ENCODE results near the gene SIDT2.

Gene SIDT2

DNA sequence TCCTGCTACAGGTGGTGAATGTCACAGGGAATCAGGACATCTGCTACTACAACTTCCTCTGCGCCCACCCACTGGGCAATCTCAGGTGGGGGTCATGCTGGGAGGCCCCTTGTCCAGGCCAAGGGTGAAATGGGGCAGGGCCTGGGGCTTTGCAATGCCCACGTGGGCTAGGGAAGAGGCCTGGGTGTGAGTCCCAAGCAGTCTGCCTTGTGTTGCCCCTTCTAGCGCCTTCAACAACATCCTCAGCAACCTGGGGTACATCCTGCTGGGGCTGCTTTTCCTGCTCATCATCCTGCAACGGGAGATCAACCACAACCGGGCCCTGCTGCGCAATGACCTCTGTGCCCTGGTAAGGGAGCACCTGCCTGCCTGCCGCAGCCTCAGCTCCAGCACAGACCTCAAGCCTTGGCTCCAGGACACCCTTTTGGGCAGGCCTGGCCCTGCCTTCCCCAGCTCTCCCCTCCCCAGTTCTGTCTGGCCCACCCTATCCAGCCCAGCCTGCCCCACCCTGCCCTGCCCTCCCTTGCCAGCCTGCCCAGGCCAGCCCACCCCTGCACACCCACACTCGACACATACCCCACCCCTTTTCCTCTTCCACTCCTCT, 11.5 kb downstream of the SIDT2 start:
- no peak for DNase-seq

DNA sequence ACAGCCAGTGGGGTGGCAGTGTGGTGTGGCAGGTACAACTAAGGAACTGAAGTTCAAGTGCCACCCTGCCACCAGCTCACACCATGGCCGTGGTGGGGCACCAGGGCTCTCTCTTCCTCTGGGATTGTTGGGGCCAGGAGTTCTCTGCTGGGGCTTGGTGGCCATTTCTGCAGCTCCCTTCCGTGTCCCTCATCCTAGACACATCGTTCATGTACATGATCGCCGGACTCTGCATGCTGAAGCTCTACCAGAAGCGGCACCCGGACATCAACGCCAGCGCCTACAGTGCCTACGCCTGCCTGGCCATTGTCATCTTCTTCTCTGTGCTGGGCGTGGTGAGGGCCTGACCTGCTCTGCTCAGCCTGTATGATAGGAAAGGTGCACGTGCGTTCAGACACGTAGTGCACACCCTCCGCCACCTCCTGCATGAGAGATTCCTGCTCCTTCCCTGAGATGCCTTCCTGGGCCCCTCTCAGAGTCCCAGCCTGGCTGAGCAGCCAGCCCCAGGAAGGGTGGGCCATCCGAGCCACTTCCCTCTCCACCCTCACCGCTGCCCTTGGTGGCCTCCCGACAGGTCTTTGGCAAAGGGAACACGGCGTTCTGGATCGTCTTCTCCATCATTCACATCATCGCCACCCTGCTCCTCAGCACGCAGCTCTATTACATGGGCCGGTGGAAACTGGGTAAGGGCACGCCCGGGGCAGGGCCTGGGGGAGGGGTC, 13.3 kb downstream of the SIDT2 start:
- DNase-seq: no peak

DNA sequence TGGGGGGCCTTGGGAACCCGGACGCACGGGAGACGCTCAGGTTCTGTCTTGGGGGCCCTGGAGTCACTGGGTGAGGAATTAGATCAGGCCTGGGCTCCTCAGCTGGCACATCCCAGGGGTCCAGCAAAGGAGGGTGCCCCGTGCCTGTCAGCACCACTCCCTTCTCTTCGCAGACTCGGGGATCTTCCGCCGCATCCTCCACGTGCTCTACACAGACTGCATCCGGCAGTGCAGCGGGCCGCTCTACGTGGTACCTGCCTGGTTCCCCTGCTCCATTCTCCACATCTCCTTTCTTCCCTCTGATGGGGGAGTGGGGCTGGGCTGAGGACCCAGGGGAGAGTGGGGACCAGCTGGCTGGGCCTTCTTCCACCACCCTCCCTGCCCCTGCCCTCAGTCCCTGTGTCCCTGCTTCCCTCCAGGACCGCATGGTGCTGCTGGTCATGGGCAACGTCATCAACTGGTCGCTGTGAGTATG, 13.9 kb downstream of the SIDT2 start:
- DNase-seq: no peak

DNA sequence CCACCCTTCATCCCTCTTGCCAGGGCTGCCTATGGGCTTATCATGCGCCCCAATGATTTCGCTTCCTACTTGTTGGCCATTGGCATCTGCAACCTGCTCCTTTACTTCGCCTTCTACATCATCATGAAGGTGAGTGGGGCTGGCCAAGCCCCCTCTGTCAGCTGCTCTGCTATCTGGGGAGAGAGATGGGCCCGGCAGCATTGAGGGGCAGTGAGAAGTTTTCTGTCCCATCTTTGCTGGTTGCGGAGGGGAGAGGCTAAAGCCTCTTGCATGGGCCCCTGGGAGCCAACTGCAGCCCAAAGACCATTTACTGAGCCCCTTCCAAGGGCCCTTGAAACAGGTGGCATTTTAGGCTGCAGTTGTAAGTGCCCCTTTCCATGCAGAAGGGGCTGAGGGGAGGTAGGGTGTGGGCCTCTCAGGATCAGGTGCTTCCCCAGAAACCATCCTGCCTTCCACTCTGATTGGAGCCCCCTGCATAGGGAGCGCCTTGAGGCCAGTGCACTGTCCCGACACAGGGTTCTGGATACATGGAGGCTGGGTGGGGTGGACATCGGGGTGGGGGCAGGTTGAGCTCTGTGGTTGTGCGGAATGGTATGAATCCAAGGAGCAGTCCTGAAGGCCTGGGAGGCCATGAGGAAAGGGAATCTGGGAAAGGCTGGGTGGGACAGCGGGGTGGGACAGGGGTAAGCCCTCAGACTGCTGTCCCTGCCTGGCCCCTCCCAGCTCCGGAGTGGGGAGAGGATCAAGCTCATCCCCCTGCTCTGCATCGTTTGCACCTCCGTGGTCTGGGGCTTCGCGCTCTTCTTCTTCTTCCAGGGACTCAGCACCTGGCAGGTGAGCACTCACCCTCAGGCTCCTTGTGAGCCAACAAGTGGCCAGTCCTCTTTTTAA, 14.8 kb downstream of the SIDT2 start:
- DNase-seq: no peak

DNA sequence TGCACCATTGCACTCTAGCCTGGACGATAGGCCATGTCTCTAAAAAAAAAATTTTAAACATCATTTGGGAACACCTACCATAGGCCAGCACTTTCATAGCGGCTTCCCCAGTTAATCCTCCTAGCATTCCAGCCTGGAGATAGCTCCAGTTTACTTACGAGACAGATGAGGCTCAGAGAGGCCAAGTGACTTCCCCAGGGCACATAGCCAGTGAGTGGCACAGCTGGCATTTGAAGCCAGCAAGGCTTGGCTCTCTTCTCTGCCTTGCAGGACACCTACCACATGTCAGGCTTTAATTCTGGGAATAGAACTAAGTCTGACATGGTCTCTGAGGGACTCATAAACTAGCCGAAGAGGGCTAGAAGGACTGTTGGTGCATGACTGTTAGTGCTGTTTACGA, 15.7 kb downstream of the SIDT2 start:
- DNase-seq: no peak

DNA sequence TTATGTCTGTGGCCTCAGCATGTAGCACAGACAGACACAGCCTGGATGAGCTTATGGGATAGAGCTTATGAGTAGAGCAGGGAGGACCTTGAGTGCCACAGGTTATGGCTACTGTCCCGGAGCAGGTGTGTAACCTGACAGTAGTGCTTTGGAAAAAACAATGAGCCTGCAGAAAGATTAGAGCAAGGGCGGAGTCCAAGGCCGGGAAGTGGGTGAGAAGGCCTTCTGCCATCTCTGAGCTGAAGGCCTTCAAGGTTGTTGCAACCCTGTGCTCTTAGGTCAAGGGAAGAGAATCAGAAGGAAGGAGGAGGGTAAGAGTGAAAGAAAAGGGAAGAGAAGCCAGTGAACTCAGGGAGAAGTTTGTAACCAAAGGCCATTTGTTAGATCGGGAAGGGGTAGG, 16.7 kb downstream of the SIDT2 start:
- DNase-seq: no peak

DNA sequence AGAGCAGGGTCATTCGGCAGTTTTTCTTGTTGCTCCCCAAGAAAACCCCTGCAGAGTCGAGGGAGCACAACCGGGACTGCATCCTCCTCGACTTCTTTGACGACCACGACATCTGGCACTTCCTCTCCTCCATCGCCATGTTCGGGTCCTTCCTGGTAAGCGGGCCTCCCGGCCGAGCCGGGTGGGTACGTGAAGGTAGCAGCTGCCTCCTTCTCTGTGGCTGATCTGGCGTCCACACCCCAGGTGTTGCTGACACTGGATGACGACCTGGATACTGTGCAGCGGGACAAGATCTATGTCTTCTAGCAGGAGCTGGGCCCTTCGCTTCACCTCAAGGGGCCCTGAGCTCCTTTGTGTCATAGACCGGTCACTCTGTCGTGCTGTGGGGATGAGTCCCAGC, 17.2 kb downstream of the SIDT2 start:
- DNase-seq: no peak

DNA sequence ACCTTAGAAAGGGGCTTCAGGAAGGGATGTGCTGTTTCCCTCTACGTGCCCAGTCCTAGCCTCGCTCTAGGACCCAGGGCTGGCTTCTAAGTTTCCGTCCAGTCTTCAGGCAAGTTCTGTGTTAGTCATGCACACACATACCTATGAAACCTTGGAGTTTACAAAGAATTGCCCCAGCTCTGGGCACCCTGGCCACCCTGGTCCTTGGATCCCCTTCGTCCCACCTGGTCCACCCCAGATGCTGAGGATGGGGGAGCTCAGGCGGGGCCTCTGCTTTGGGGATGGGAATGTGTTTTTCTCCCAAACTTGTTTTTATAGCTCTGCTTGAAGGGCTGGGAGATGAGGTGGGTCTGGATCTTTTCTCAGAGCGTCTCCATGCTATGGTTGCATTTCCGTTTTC, 18.5 kb downstream of the SIDT2 start:
- no peak for DNase-seq

DNA sequence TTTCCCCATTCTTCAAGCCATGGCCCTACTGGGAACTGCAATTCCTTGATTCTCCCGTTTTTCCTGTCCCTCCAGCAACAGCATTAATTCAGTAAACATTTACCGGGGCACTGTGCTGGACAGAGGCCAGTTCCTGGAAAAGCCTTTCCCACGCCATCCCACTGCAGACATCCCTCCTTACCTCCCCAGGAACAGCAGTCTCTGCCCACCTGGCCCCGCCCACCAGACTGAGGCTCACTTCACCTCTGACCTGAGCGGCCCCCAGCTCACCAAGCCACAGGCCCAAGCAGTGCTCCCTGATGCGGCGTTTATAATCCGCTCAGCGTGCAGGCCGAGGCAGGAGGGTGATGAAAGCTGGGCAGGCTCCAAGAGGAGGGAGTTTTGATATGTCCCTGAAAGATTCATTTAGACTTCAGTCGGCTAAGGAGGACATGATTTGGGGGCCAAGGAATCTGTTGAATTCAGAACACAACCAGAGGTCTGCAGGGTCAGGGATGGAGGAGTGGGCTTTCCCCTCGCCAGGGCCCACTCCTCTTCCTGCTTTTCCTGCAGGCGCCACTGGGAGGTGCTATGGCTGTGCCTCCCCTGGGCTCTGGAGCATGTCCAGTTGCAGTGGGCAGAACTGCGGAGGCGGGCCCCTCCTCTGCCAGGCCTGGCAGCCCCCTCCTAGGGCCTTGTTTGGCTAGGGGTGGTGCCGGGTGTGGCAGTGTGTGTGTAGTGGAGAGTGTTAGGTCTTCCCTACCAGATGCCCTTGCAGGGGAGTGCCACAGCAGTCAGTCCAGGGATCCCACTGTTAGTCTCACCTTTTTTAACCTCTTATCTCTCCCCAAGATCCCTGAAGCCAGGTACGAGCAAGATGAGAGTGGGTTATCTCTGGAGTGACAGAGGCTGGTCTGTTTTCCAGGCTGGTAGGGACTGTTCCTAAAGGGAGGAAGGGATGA, 19.2 kb downstream of the SIDT2 start:
- no peak for DNase-seq

DNA sequence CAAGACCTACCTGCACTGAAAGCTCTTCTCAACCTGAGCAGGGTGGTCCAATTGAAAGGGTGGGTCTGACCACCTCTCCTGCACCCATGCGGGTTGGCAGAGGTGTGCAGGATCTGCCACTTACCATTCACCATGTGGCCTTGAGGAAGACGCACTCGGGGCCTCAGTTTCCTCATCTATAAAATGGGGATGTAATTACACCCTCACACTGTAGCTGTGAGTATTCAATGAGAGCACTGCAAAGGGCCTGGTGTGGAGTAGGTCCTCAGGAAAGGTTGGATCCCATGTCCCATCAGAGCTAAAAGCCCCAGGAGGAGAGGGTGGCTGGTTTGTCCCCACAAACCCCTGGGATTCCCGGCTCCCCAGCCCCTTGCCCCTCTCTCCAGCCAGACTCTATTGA, 20.1 kb downstream of the SIDT2 start:
- DNase-seq: no peak

DNA sequence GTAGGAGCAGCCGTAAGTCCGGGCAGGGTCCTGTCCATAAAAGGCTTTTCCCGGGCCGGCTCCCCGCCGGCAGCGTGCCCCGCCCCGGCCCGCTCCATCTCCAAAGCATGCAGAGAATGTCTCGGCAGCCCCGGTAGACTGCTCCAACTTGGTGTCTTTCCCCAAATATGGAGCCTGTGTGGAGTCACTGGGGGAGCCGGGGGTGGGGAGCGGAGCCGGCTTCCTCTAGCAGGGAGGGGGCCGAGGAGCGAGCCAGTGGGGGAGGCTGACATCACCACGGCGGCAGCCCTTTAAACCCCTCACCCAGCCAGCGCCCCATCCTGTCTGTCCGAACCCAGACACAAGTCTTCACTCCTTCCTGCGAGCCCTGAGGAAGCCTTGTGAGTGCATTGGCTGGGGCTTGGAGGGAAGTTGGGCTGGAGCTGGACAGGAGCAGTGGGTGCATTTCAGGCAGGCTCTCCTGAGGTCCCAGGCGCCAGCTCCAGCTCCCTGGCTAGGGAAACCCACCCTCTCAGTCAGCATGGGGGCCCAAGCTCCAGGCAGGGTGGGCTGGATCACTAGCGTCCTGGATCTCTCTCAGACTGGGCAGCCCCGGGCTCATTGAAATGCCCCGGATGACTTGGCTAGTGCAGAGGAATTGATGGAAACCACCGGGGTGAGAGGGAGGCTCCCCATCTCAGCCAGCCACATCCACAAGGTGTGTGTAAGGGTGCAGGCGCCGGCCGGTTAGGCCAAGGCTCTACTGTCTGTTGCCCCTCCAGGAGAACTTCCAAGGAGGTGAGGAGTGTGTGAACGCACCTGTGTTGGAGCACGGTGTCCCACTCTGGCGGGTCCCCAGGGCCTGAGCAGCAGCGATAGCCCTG, 20.7 kb downstream of the SIDT2 start, which contains the start of gene TAGLN:
Gene TAGLN, plus strand, starts transcription at position 318 of the 863 bp plus-strand sequence. CDS start 3,644 bp downstream, outside the sequence.
- no peak for DNase-seq

DNA sequence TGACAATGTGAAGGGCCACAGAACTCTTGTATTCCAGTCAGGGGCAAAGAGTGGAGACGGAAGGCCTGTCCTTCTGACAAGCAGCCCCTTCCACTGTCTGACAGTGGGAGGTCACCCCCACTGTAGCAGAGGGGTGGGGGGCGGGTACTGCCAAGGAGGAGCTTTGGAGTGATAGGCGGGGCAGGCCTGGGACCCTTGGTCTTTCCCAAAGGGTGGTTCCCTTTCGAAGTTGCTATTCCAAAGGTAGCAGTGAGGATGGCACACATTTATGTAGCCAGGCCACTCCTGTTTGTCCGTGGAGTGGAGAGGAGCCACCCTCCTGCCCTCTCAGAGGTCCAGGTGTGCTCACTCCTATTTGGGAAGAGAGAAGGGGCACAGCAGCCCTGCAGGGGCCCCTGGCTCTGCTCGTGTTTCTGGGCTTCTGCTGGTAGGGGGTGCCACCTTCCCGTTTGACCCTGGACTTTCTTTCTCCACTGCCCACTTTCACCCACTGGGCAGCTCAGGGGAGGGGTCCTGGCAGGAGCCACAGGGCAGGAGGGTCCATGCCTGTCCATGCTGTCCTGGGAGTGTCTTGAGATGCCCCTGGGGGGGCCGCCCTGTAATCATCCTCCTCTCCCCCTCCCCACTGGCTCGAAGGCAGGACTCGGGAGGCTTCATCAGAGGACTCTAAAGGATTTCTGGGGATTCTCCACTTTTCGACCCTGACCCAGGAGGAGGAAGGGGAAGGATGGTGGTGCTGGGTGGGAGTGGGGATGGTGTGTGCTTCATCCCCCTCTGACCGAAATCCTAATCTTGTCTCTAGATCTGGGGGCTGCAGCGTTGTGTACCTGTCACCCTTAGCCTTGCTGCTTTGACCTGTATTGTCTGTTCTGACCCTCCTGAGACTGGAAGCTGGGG, 21.6 kb downstream of the SIDT2 start:
- DNase-seq: no peak

DNA sequence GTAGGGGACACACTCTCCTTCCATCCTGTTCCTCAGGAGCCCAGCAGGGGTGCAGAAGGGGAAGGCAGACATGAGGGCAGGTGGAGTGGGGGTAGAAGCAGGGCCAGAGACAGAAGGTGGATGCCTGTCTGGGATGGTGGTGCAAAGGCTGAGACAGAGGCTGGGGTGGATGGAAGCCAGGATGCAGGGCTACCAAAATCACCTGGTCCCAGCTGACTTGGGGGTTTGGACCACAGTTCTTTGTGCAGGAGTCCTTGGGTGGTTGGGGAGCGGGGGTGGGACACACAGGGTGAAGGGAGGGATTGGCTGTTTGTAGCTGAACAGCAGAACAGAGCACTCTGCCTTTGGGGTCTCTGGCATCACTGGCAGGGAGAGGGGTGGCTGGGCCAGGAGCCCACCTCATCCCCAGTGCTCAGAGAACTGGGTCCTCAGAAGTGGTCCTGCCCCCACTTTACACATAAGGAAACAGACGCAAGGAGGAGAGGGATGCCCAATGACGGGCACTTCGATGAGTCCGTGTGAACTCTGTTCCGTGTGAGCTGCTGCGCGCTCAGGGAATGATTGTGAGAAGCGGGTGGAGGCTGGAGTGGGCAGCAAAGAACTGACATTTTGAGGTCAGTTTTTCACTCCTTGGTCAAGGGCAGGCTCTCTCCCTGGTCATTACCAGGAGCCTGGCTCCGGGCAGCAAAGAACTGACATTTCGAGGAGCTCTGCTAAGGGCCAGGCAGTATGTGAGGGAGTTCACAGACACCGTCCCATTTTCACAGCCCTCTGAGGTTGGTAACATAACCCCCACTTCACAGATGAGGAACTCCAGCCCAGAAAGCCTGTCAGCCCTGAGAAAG, 22.5 kb downstream of the SIDT2 start:
- DNase-seq: no peak

DNA sequence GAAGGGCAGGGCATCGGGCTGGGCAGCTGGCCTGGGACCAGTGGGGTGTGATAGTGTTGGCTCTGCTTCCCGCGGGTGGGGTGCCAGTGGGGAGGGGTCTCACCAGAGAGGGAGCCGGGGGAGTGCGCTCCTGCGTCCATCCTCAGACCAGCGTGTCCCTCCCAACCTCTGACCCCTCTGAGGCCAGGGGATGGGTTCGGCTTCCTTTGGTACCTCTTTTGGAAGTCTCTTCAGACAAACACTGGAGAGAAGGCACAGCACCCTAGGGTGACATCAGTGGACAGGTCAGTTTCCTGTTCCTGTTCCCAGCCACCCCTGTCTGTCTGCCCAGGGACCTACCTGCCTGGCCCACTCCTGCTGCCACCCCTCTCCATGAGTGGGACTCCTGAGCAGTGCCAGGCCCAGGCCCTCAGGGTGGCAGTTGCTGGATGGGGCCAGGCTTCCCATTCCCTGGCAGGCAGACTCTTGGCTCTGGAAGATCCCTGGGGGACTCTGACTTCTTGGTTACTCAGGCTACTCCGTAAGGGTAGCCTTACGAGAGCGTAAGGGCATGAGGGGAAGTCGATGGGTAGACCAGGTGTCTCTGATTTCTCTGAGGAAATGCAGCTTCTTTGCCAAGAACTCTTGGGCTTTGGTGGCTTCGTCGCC, 23.2 kb downstream of the SIDT2 start:
- no peak for DNase-seq

DNA sequence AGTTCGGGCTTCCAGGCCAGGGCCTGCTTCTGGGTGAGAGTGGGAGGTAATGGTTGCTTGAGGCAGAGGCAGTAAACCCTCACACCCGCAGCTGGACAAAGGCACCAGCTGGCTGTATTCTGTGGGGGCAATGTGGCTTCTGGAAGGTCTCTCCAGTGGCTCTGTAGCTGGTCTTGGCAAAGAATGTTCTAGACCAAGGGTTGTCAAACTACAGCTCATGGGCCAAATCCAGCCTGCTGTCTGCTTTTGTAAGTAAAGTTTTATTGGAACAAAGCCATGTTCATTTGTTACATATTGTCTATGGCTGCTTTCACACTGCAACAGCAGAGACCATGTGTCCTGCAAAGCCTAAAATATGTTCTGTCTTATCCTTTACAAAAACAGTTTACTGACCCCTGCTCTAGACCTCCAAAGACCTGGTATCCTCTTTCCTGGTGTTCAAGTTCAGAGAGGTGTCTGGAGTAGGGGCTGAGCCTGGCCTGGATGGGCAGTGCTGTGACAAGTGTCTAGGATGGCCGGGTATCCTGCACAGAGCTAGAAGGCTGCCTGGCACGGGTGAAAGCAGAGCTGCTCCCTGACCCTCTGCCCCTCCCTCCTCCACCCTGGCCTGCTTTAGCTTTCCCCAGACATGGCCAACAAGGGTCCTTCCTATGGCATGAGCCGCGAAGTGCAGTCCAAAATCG, 24.0 kb downstream of the SIDT2 start:
- DNase-seq: no peak

DNA sequence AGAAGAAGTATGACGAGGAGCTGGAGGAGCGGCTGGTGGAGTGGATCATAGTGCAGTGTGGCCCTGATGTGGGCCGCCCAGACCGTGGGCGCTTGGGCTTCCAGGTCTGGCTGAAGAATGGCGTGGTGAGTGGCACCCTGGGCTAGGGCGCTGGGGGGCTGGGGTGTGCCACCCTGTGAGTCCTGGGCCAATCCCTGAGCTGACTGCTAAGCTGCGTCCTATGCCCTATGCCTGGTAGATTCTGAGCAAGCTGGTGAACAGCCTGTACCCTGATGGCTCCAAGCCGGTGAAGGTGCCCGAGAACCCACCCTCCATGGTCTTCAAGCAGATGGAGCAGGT, 24.5 kb downstream of the SIDT2 start:
- no peak for DNase-seq

DNA sequence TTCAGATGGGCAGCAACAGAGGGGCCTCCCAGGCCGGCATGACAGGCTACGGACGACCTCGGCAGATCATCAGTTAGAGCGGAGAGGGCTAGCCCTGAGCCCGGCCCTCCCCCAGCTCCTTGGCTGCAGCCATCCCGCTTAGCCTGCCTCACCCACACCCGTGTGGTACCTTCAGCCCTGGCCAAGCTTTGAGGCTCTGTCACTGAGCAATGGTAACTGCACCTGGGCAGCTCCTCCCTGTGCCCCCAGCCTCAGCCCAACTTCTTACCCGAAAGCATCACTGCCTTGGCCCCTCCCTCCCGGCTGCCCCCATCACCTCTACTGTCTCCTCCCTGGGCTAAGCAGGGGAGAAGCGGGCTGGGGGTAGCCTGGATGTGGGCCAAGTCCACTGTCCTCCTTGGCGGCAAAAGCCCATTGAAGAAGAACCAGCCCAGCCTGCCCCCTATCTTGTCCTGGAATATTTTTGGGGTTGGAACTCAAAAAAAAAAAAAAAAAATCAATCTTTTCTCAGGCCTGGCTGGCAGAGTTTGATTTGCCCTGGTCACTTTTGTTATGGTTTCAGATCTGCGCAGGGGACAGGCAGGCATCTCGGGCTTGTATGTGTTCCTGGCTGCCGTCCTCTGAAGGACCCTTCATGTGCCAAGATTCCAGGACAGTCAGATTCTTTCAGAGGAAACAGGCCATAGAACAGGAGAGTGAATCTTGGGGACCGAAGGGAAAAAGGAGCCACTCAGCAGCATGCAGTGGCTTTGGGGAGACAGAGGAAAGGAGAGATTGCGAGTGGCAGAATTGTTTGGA, 25.9 kb downstream of the SIDT2 start:
- no peak for DNase-seq
